Pancreas (tissue), 10 donors: ENCODE measurements around the gene C10orf71. TPM values are rescaled to one million over a fixed set of nuclear protein-coding genes. Genes with fewer than 3 reads are reported as not detected.

Experiments
- ATAC-seq, 4 donors: fragments of 200-7000 bp; cut with Tn5 transposase; one replicate each; pipeline versions ENCODE4 v1.8.0 to v1.9.1; 2020; ENCODE audit warnings: mild to moderate bottlenecking in 4 of 4, moderate library complexity in 4 of 4
- DNase-seq, 6 donors: peaks; one replicate each; pipeline ENCODE4 v3.0.0-alpha.2; 2020
- FAIRE-seq: peaks from 2 replicates; lab custom pipeline; 2012; peaks lifted over from hg19 to GRCh38; lab: Jason Lieb, UNC
- H3K27ac ChIP-seq, 4 donors: fragments of 200-600 bp; sonication (generic); 1 replicate in 3 of 4; 2 replicates in 1 of 4; pipeline versions ENCODE4 v1.5.0 to v1.8.0; 2020
- H3K27me3 ChIP-seq, 4 donors: fragments of 200-600 bp; one replicate each; pipeline ENCODE4 v1.8.0; 2021
- H3K36me3 ChIP-seq, 3 donors: fragments of 200-600 bp; sonication (generic) in 1 of 3; one replicate each; pipeline versions ENCODE4 v1.5.0 to v1.8.0; 2020 to 2021
- H3K4me1 ChIP-seq, 3 donors: fragments of 200-600 bp; one replicate each; pipeline ENCODE4 v1.8.0; 2021
- H3K4me3 ChIP-seq, 4 donors: fragments of 200-600 bp; sonication (generic) in 2 of 4; one replicate each; pipeline versions ENCODE4 v1.5.0 to v1.8.0; 2020 to 2021
- H3K9me3 ChIP-seq, 4 donors: fragments of 200-600 bp; one replicate each; pipeline ENCODE4 v1.8.0; 2021
- WGBS, 2 donors: extraction: QIAGEN DNeasy Blood & Tissue Kit; methylation state at CpG; one replicate each; pipeline ENCODE4 v1.1.7; 2013; 5-methylcytosine and 5-hydroxymethylcytosine counted together
- intact Hi-C, 3 donors: fragments of 100-400 bp; cut with DNase I; formaldehyde crosslinking; loops; one replicate each; pipeline versions ENCODE4 v1.11.1 to v1.14.2; 2022
- polyA plus RNA-seq, 2 donors: library from polyadenylated mRNA; stranded (reverse); fragments of 200-250 nt; gene quantifications; one replicate each; pipeline ENCODE4 v1.2.3, GENCODE V29; 2013
- total RNA-seq, 6 donors: library from RNA; stranded (reverse); fragmentation: NEBNext Ultra II Directional in 4 of 6; extraction: Animal tissue kit (Norgen Biotek cat#: 25700) in 4 of 6; gene quantifications; one replicate each; pipeline versions ENCODE4 v1.2.1 to v1.2.4, GENCODE V29; 2021 to 2023
- TF ChIP-seq, protein P1 (sequence below), 4 donors: fragments of 200-600 bp; sonication (generic) in 3 of 4; IDR thresholded peaks; one replicate each; pipeline versions ENCODE4 v1.5.0 to v1.8.0; 2021; ENCODE audit warnings: antibody characterized with exemption in 4 of 4
- donor health status: healthy with polysubstance abuse.
- donor health status: DM: no; HTN: no; CAD: no; lungs with moderate emphysema.
- donor health status: DM: no; HTN: no; CAD: no.
- donor health status: control.
- donor health status: control.
- donor health status: Bipolar disorder and iron deficiency.
- donor health status: DM: yes; HTN: yes; CAD: no.
- donor health status: DM: no; HTN: no; CAD: no.
- donor health status: DM: no; HTN: no; CAD: no.
- donor health status: DM: yes; HTN: yes; CAD: no.

C10orf71 gene
- total and polyA plus RNA-seq, 8 donors, result 0.07 to 2.6 (median 0.50) TPM

DNA sequence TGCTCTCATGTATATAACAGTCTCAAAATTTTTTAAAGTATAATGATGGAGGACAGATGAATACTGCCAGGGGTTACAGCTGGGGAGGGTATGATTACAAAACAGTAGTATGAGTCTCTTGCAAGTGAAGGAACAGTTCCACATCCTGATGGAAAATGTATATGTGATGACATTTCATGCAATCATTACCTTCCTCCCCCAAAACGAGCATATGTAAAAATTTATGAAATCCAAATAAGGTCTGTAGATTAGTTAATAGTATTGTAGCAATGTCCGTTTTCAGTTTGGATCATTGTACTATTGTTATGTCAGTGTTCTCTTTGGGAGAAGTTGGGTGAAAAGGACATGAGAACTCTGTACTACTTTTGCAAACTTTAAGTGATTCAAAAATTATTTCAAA lies 58.9 kb downstream of the C10orf71 start:
- Histone ChIP-seq H3K9me3 (no peaks in the 10 kb centered on the region), H3K36me3 (no peaks in the 10 kb centered on the region), H3K27ac (no peak overlapping the region), H3K27me3 (no peaks in the 10 kb centered on the region), H3K4me3 (no peak overlapping the region), H3K4me1 (no peaks in the 10 kb centered on the region)
- ATAC-seq, result no peak
- no peak for DNase-seq
- no peak for FAIRE-seq
- WGBS, 2 donors, result 30 to 45% methylated on average over 2 of the region's 2 CpGs
- TF ChIP-seq, protein P1, sequence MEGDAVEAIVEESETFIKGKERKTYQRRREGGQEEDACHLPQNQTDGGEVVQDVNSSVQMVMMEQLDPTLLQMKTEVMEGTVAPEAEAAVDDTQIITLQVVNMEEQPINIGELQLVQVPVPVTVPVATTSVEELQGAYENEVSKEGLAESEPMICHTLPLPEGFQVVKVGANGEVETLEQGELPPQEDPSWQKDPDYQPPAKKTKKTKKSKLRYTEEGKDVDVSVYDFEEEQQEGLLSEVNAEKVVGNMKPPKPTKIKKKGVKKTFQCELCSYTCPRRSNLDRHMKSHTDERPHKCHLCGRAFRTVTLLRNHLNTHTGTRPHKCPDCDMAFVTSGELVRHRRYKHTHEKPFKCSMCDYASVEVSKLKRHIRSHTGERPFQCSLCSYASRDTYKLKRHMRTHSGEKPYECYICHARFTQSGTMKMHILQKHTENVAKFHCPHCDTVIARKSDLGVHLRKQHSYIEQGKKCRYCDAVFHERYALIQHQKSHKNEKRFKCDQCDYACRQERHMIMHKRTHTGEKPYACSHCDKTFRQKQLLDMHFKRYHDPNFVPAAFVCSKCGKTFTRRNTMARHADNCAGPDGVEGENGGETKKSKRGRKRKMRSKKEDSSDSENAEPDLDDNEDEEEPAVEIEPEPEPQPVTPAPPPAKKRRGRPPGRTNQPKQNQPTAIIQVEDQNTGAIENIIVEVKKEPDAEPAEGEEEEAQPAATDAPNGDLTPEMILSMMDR (IDR thresholded peaks at IDR 0.05), result no peak
- intact Hi-C loops, result no loop called here

DNA sequence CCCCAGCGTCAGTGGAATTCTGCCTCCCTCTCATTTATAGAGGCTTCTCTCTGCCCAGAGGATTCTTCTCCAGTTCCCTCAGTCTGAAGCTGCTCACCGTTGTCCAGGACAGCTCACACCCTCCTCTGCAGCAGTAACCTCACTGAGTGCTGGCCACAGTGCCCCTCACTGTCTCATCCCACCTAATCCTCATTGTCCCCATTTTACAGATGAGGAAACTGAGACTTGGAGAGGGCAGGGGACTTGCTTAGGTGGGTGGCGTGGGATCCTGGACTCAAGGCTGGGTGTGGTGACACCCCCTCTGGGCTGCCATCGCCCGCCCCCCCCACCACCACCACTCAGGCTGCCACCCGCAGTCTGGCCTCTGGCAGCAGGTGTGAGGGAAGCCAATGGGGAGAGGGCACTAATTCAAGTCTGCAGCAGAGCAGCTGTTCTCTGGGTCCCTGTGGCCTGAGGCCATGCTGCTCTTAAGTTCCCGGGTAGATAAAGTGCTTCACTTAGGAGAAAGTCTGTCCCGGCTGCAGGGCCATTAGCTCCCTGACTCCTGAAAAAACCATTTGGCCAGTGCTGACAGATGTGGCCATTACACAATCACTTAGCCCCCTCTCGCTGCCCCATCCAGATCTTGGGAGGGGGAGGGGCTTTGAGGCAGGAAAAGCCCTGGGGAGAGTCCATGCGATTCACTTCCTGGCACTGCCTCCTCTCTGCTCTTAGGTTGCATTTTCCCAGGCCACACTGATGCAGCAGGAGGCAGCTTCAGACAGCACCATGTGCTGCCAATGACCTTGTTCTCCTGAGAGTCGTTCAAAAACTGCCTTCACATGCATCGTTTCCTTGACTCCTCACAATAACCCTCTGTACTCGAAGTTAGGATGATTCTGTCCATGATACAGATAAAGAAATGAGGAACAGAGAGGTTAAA lies 60.6 kb downstream of the C10orf71 start:
- TF ChIP-seq, protein P1 (IDR thresholded peaks at IDR 0.05), result no peak
- H3K27ac ChIP-seq, result no peak overlapping the region
- H3K4me3 ChIP-seq, result no peak overlapping the region
- ATAC-seq (peak in 3 of 4 donors; percentile 22 to 30 (median 23)), DNase-seq (no peak), FAIRE-seq (no peak)
- intact Hi-C loops, result no loop called here
- H3K36me3 ChIP-seq, result no peaks in the 10 kb centered on the region
- no peaks in the 10 kb centered on the region for H3K9me3 ChIP-seq
- WGBS, 2 donors, result 48% methylated on average over 12 to 13 of the region's 13 CpGs
- H3K27me3 ChIP-seq, result no peaks in the 10 kb centered on the region
- H3K4me1 ChIP-seq, result no peaks in the 10 kb centered on the region

DNA sequence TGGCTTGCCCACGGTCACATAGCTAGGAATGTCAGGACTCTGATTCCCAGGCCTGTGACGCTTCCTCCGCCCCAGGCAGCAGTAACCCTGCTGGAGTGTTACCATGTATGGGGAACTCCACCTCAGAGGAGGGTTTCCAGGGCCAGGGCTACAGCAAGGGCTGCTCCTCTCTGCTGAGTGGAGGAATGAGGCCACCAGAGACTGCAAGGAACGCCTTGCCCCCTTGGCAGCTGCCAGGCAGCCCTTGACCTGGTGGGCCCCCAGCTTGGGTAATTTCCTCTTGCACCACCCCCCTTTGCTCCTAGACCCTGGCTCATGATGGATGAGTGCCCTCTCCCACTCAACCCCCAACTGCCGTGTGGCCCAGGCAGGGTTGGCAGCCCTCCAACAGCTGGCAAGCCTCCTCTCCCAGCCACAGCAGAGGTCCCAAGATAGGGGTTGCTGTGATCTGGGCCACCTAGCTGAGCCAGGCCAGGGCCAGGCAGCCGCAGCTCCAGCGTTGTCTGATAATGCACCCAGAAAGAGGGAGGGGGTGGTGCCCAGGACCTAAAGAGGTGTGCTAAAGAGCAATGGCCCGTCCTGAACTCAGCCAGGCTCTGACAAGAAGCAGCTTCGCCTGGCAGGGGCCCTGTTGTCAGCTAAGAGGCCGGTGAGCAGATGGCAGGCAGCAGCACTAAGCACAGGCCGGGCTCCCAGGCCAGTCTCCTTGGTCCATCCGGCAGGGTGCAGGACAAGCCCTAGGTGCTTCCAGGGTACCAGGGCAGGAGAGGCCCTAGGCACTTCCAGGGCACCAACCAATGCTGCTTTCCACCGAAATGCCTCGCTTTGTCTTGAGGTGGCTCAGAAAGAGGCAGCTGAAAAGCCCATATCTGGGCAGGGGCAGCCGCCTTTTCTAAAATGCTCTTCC lies 61.6 kb downstream of the C10orf71 start:
- intact Hi-C loops, result no loop called here
- H3K9me3 ChIP-seq, result no peaks in the 10 kb centered on the region
- no peak for FAIRE-seq
- no peaks in the 10 kb centered on the region for H3K4me1 ChIP-seq
- 68 to 69% methylated on average over 15 of the region's 15 CpGs for WGBS, 2 donors
- H3K27ac ChIP-seq, result no peak overlapping the region
- TF ChIP-seq, protein P1 (IDR thresholded peaks at IDR 0.05), result no peak
- H3K27me3 ChIP-seq, result no peaks in the 10 kb centered on the region
- H3K4me3 ChIP-seq, result no peak overlapping the region
- H3K36me3 ChIP-seq, result no peaks in the 10 kb centered on the region
- DNase-seq, result peak in 1 of 6 donors; percentile 42
- ATAC-seq, result peak in 2 of 4 donors; percentile 14 to 27

DNA sequence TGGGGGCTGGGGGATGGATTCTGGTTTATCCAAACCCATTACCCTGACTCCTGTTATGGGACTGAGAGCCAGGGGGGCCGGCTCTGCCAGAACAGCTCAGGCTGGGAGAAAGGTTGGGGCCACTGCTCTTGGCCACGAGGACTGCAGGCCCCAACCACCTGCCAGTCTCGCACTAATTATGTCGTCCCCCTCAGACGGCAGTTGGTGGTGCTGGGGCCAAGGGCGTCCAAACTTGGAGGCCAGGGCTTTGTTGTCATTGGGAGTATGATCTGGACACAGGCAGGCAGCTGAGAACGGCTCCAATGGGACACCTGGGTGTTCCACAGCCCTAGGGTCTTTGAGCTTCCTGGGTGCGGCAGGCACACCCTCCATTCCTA lies 62.2 kb downstream of the C10orf71 start:
- Histone ChIP-seq H3K27ac (no peak overlapping the region), H3K27me3 (no peaks in the 10 kb centered on the region), H3K36me3 (no peaks in the 10 kb centered on the region), H3K9me3 (no peaks in the 10 kb centered on the region), H3K4me1 (no peaks in the 10 kb centered on the region), H3K4me3 (no peak overlapping the region)
- intact Hi-C loops, result no loop called here
- TF ChIP-seq, protein P1 (IDR thresholded peaks at IDR 0.05), result no peak
- WGBS, 2 donors, result 77 to 82% methylated on average over 8 of the region's 8 CpGs
- no peak for ATAC-seq
- no peak for DNase-seq
- no peak for FAIRE-seq
